Measurements from ENCODE around the gene GNG12.

GNG12 gene

GRCh38 chr1:67823615-67824014 is 9.7 kb downstream of the GNG12 start:
- H3K27ac ChIP-seq: no peak overlapping the region
- TF ChIP-seq CTCF (conservative IDR thresholded peaks at IDR 0.05): no peak
- TF ChIP-seq ZFX (IDR thresholded peaks at IDR 0.05): no peak

GRCh38 chr1:67821263-67821662 is 12.0 kb downstream of the GNG12 start:
- TF ChIP-seq CTCF (conservative IDR thresholded peaks at IDR 0.05) (no peak), ZFX (IDR thresholded peaks at IDR 0.05) (no peak)
- H3K27ac ChIP-seq: no peak overlapping the region

GRCh38 chr1:67818725-67819301 is 14.5 kb downstream of the GNG12 start:
- H3K27ac ChIP-seq: no peak overlapping the region

GRCh38 chr1:67818162-67818561 is 15.1 kb downstream of the GNG12 start:
- TF ChIP-seq CTCF (conservative IDR thresholded peaks at IDR 0.05): no peak
- no peak for TF ChIP-seq ZFX (IDR thresholded peaks at IDR 0.05)
- H3K27ac ChIP-seq: no peak overlapping the region

More at GRCh38 chr1:67818725-67819301, 14.5 kb downstream of the GNG12 start:
- no peak for TF ChIP-seq ZFX (IDR thresholded peaks at IDR 0.05)

- TF ChIP-seq CTCF (conservative IDR thresholded peaks at IDR 0.05) (no peak), ZFX (IDR thresholded peaks at IDR 0.05) (no peak)
Observed at GRCh38 chr1:67817319-67817718, 15.9 kb downstream of the GNG12 start.

GRCh38 chr1:67816506-67816905 is 16.8 kb downstream of the GNG12 start:
- no peak overlapping the region for H3K27ac ChIP-seq

More at GRCh38 chr1:67817319-67817718, 15.9 kb downstream of the GNG12 start:
- no peak overlapping the region for H3K27ac ChIP-seq

GRCh38 chr1:67816095-67816475 is 17.2 kb downstream of the GNG12 start:
- TF ChIP-seq CTCF (conservative IDR thresholded peaks at IDR 0.05) (no peak), ZFX (IDR thresholded peaks at IDR 0.05) (no peak)
- no peak overlapping the region for H3K27ac ChIP-seq

More at GRCh38 chr1:67816506-67816905, 16.8 kb downstream of the GNG12 start:
- no peak for TF ChIP-seq CTCF (conservative IDR thresholded peaks at IDR 0.05)
- TF ChIP-seq ZFX (IDR thresholded peaks at IDR 0.05): no peak

All from C4-2B (cell line).